SIG-M5 (cell line): ENCODE measurements around the gene HAGHL.

Source experiments
- DNase-seq: peaks from one replicate; lab custom pipeline; 2025; lab: John Stamatoyannopoulos, UW

HAGHL gene

GRCh38 chr16:721765-722540 is 5.0 kb upstream of the HAGHL start:
- no peak for DNase-seq

GRCh38 chr16:722835-723633 is 3.9 kb upstream of the HAGHL start:
- no peak for DNase-seq

GRCh38 chr16:723695-724094 is 3.2 kb upstream of the HAGHL start:
- no peak for DNase-seq

- DNase-seq: no peak
These were observed 2.5 kb upstream of the HAGHL start for GRCh38 chr16:724188-725040.

- DNase-seq: no peak
These were observed 1.9 kb upstream of the HAGHL start for GRCh38 chr16:725041-725376.

- no peak for DNase-seq
These were observed 1.3 kb upstream of the HAGHL start for GRCh38 chr16:725463-726187.

GRCh38 chr16:726188-726437 is 793 bp upstream of the HAGHL start:
- no peak for DNase-seq

- no peak for DNase-seq
These were observed 528 bp downstream of the HAGHL start for GRCh38 chr16:727291-727977.

- DNase-seq: no peak
These were observed 1.4 kb downstream of the HAGHL start for GRCh38 chr16:728131-728889.

GRCh38 chr16:728890-729744 is 2.2 kb downstream of the HAGHL start:
- no peak for DNase-seq

- DNase-seq: no peak
These were observed 3.1 kb downstream of the HAGHL start for GRCh38 chr16:729768-730665.

- no peak for DNase-seq
These were observed 4.0 kb downstream of the HAGHL start for GRCh38 chr16:730666-731509.

- no peak for DNase-seq
These were observed 5.4 kb downstream of the HAGHL start for GRCh38 chr16:732332-732731.

- DNase-seq: no peak
These were observed 6.0 kb downstream of the HAGHL start for GRCh38 chr16:732936-733335.

- DNase-seq: no peak
These were observed 6.7 kb downstream of the HAGHL start for GRCh38 chr16:733382-734207.

- DNase-seq: no peak
These were observed 7.5 kb downstream of the HAGHL start for GRCh38 chr16:734208-734980.
